Measurements from ENCODE around the gene CLASP1.

The CLASP1 gene

GRCh38 chr2:121368155-121368554, 281.1 kb downstream of the CLASP1 start:
- peaks cover 37% of the 10 kb centered on the region for H3K36me3 ChIP-seq

GRCh38 chr2:121367246-121367900, 281.9 kb downstream of the CLASP1 start:
- TF ChIP-seq CTCF (IDR thresholded peaks at IDR 0.05; ENCODE audit: low read depth, low read length) = no peak
- no peak overlapping the region for H3K4me3 ChIP-seq (ENCODE audit: low read depth, low read length)
- no peaks in the 10 kb centered on the region for H3K27me3 ChIP-seq (ENCODE audit: insufficient read depth, low read depth, severe bottlenecking)
- DNase-seq = no peak
- H3K27ac ChIP-seq = no peak overlapping the region
- no peaks in the 10 kb centered on the region for H3K9me3 ChIP-seq (ENCODE audit: severe bottlenecking)
- peaks cover 43% of the 10 kb centered on the region for H3K36me3 ChIP-seq

More at GRCh38 chr2:121368155-121368554, 281.1 kb downstream of the CLASP1 start:
- Histone ChIP-seq H3K9me3 (ENCODE audit: severe bottlenecking) (no peaks in the 10 kb centered on the region), H3K27ac (no peak overlapping the region), H3K27me3 (ENCODE audit: insufficient read depth, low read depth, severe bottlenecking) (no peaks in the 10 kb centered on the region), H3K4me3 (ENCODE audit: low read depth, low read length) (no peak overlapping the region)
- no peak for DNase-seq
- no peak for TF ChIP-seq CTCF (IDR thresholded peaks at IDR 0.05; ENCODE audit: low read depth, low read length)

- TF ChIP-seq CTCF (IDR thresholded peaks at IDR 0.05; ENCODE audit: low read depth, low read length) = no peak
- Histone ChIP-seq H3K4me3 (ENCODE audit: low read depth, low read length) (no peak overlapping the region), H3K27me3 (ENCODE audit: insufficient read depth, low read depth, severe bottlenecking) (no peaks in the 10 kb centered on the region), H3K9me3 (ENCODE audit: severe bottlenecking) (no peaks in the 10 kb centered on the region), H3K36me3 (peaks cover 52% of the 10 kb centered on the region), H3K27ac (no peak overlapping the region)
- DNase-seq = no peak
These were observed 283.2 kb downstream of the CLASP1 start for GRCh38 chr2:121366040-121366439.

- no peaks in the 10 kb centered on the region for H3K9me3 ChIP-seq (ENCODE audit: severe bottlenecking)
- H3K36me3 ChIP-seq = peaks cover 57% of the 10 kb centered on the region
- no peak overlapping the region for H3K27ac ChIP-seq
These were observed 284.2 kb downstream of the CLASP1 start for GRCh38 chr2:121365061-121365460.

GRCh38 chr2:121363632-121364420, 285.4 kb downstream of the CLASP1 start:
- Histone ChIP-seq H3K27ac (no peak overlapping the region), H3K4me3 (ENCODE audit: low read depth, low read length) (no peak overlapping the region), H3K36me3 (peaks cover 60% of the 10 kb centered on the region), H3K9me3 (ENCODE audit: severe bottlenecking) (no peaks in the 10 kb centered on the region), H3K27me3 (ENCODE audit: insufficient read depth, low read depth, severe bottlenecking) (no peaks in the 10 kb centered on the region)
- no peak for DNase-seq
- TF ChIP-seq CTCF (IDR thresholded peaks at IDR 0.05; ENCODE audit: low read depth, low read length) = no peak

More at GRCh38 chr2:121365061-121365460, 284.2 kb downstream of the CLASP1 start:
- Histone ChIP-seq H3K27me3 (ENCODE audit: insufficient read depth, low read depth, severe bottlenecking) (no peaks in the 10 kb centered on the region), H3K4me3 (ENCODE audit: low read depth, low read length) (no peak overlapping the region)
- no peak for DNase-seq
- no peak for TF ChIP-seq CTCF (IDR thresholded peaks at IDR 0.05; ENCODE audit: low read depth, low read length)

Measured in WERI-Rb-1 (cell line).